Psoas muscle (tissue), 8 donors: ENCODE results near the gene PGS1. TPM values are rescaled to one million over a fixed set of nuclear protein-coding genes. Genes with fewer than 3 reads are reported as not detected.

Experiments
- ATAC-seq, 4 donors: fragments of 200-7000 bp; cut with Tn5 transposase; one replicate each; pipeline ENCODE4 v1.9.1; 2020; ENCODE audit warnings: moderate library complexity in 3 of 4, mild to moderate bottlenecking in 2 of 4
- DNase-seq, 2 donors: peaks; one replicate each; pipeline ENCODE4 v3.0.0-alpha.2; 2020
- H3K27ac ChIP-seq: fragments of 200-600 bp; one replicate; pipeline ENCODE4 v1.8.0; 2022
- H3K27me3 ChIP-seq, 3 donors: fragments of 200-600 bp in 1 of 3; one replicate each; pipeline versions ENCODE4 v1.6.1 to v1.8.0; 2013 to 2022; ENCODE audit warnings: low read length in 2 of 3, mild to moderate bottlenecking in 2 of 3, moderate library complexity in 1 of 3; ENCODE audit not compliant: insufficient read depth in 3 of 3
- H3K36me3 ChIP-seq, 2 donors: fragments of 200-600 bp in 1 of 2; one replicate each; pipeline versions ENCODE4 v1.6.1 to v1.8.0; 2013 to 2022; ENCODE audit warnings: low read depth in 1 of 2, mild to moderate bottlenecking in 1 of 2, moderate library complexity in 1 of 2; ENCODE audit not compliant: insufficient read depth in 1 of 2
- H3K4me1 ChIP-seq: fragments of 200-600 bp; one replicate; pipeline ENCODE4 v1.8.0; 2022
- H3K4me3 ChIP-seq: fragments of 200-600 bp; one replicate; pipeline ENCODE4 v1.8.0; 2022; ENCODE audit warnings: mild to moderate bottlenecking
- H3K9me3 ChIP-seq: fragments of 200-600 bp; one replicate; pipeline ENCODE4 v1.8.0; 2022
- WGBS, 3 donors: extraction: QIAGEN DNeasy Blood & Tissue Kit; methylation state at CpG; one replicate each; pipeline versions ENCODE4 v1.1.6 to v1.1.7; 2013; 5-methylcytosine and 5-hydroxymethylcytosine counted together
- intact Hi-C, 2 donors: fragments of 100-400 bp; cut with DNase I; formaldehyde crosslinking; loops; one replicate each; pipeline versions ENCODE4 v1.11.0 to v1.14.2; 2022
- polyA plus RNA-seq, 3 donors: library from polyadenylated mRNA; stranded (reverse); fragments of 200-250 nt; gene quantifications; one replicate each; pipeline ENCODE4 v1.2.3, GENCODE V29; 2013
- total RNA-seq, 4 donors: library from RNA; stranded (reverse); fragmentation: NEBNext Ultra II Directional in 2 of 4; extraction: Animal tissue kit (Norgen Biotek cat#: 25700) in 2 of 4; gene quantifications; one replicate each; pipeline versions ENCODE4 v1.2.1 to v1.2.4, GENCODE V29; 2021 to 2023
- TF ChIP-seq, protein P1 (sequence below): fragments of 200-600 bp; IDR thresholded peaks from one replicate; pipeline ENCODE4 v1.8.0; 2022; ENCODE audit warnings: antibody characterized with exemption
- donor health status: healthy with polysubstance abuse.
- donor health status: DM: no; HTN: no; CAD: no; lungs with moderate emphysema.
- donor health status: Bipolar disorder and iron deficiency.
- donor health status: healthy.
- donor health status: DM: yes; HTN: yes; CAD: no.
- donor health status: DM: no; HTN: no; CAD: no.
- donor health status: DM: no; HTN: no; CAD: no.
- donor health status: DM: yes; HTN: yes; CAD: no.

Gene PGS1
- total and polyA plus RNA-seq, 7 donors, result 10.2 to 24.2 (median 16.3) TPM

DNA sequence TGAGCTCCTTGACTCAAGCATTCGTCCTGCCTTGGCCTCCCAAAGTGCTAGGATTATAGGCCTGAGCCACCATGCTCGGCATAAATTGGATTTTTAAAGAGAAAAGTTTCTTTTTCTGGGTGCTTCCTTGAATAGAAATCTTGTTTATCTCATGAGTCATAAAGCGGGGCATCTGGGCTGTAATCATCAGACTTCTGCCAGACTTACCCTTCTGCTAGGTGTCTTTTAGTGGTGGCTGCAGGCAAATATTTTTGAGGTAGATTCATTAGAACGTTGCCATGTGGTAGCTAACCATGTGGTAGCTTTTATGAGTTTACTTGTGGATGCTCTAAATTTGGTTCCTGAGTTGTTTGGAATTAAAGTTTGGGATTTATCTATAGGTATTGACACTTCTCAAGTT lies 13.4 kb downstream of the PGS1 start:
- Histone ChIP-seq H3K9me3 (no peaks in the 10 kb centered on the region), H3K27me3 (no peaks in the 10 kb centered on the region), H3K4me1 (peaks cover 69% of the 10 kb centered on the region), H3K36me3 (peaks cover 0 to 31% of the 10 kb centered on the region in 2 donors), H3K27ac (peak overlapping the region; percentile 28), H3K4me3 (no peak overlapping the region)
- TF ChIP-seq, protein P1, sequence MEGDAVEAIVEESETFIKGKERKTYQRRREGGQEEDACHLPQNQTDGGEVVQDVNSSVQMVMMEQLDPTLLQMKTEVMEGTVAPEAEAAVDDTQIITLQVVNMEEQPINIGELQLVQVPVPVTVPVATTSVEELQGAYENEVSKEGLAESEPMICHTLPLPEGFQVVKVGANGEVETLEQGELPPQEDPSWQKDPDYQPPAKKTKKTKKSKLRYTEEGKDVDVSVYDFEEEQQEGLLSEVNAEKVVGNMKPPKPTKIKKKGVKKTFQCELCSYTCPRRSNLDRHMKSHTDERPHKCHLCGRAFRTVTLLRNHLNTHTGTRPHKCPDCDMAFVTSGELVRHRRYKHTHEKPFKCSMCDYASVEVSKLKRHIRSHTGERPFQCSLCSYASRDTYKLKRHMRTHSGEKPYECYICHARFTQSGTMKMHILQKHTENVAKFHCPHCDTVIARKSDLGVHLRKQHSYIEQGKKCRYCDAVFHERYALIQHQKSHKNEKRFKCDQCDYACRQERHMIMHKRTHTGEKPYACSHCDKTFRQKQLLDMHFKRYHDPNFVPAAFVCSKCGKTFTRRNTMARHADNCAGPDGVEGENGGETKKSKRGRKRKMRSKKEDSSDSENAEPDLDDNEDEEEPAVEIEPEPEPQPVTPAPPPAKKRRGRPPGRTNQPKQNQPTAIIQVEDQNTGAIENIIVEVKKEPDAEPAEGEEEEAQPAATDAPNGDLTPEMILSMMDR, result no peak
- intact Hi-C loops, result no loop called here
- ATAC-seq (no peak), DNase-seq (no peak)
- 73 to 80% (median 76%) methylated on average over 4 of the region's 4 CpGs for WGBS, 3 donors

DNA sequence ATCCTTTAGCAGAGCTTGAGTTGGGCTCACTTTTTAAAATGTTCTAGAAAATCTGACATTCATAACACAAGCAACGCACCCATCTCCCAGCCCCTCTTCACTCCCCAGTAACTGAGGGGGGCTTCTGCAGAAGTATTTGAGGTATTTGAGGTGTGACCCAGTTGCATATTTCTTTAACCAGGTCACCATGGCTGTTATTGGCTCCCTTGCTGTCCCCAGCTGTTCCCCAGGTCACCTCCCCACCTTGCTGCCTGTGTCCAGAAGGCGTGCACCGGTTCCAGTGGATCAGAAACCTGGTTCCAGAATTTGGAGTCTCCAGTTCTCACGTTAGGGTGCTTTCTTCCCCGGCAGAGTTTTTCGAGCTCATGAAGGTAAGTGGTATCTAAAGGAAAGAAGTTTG lies 13.8 kb downstream of the PGS1 start:
- TF ChIP-seq, protein P1, result no peak
- ATAC-seq (no peak), DNase-seq (no peak)
- Histone ChIP-seq H3K4me1 (peaks cover 74% of the 10 kb centered on the region), H3K36me3 (peaks cover 0 to 31% of the 10 kb centered on the region in 2 donors), H3K27me3 (no peaks in the 10 kb centered on the region), H3K4me3 (no peak overlapping the region), H3K27ac (peak overlapping the region; percentile 28), H3K9me3 (no peaks in the 10 kb centered on the region)
- intact Hi-C loops, result no loop called here
- WGBS, 3 donors, result 94 to 95% (median 95%) methylated on average over 6 of the region's 6 CpGs

DNA sequence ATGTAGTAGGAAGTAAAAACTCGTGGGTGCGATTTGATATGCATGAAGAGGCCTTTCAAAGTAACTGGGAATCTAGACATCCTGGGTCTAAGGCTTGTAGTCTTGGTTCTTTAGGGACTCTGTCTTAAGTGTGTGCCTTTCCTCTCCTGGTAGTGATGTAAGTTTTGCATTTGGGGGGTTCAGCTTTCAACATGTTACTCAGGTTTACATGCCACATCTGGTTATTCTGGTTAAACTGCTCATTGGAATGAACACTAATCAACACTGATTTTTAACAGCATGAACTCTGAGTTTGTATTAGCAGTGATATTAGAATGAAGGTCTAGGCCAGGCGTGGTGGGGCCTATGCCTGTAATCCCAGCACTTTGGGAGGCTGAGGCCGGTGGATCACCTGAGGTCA lies 15.1 kb downstream of the PGS1 start:
- intact Hi-C loops, result no loop called here
- H3K36me3 ChIP-seq, result peaks cover 0 to 33% of the 10 kb centered on the region in 2 donors

DNA sequence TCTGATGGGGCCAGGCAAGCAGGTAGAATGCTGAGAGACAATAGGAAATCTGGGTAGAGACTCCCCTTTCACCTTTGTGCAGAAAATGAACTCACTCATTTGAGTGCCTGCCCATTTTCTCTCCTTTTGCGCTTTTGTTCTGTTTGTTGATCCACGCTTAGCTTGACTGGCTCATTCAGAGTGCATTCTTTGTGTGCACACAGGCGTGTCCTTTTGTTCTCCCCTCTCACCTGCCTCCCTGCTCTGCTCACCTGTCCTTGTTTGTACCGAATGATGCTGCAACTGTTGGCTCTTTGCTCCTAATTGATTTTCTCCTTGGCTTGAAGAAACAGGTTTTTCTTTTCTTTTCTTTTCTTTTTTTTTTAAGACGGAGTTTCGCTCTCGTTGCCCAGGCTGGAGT lies 15.8 kb downstream of the PGS1 start:
- Histone ChIP-seq H3K36me3 (peaks cover 0 to 39% of the 10 kb centered on the region in 2 donors), H3K4me1 (peaks cover 77% of the 10 kb centered on the region), H3K4me3 (no peak overlapping the region), H3K27ac (no peak overlapping the region), H3K27me3 (no peaks in the 10 kb centered on the region), H3K9me3 (no peaks in the 10 kb centered on the region)
- no peak for ATAC-seq
- no peak for DNase-seq
- WGBS, 3 donors, result 92 to 94% (median 93%) methylated on average over 7 of the region's 7 CpGs
- TF ChIP-seq, protein P1, result no peak
- intact Hi-C loops, result no loop called here

More for the DNA sequence above, 15.1 kb downstream of the PGS1 start:
- ATAC-seq, result no peak
- no peaks in the 10 kb centered on the region for H3K27me3 ChIP-seq
- no peak overlapping the region for H3K4me3 ChIP-seq
- peaks cover 76% of the 10 kb centered on the region for H3K4me1 ChIP-seq
- H3K27ac ChIP-seq, result no peak overlapping the region
- WGBS, 3 donors, result 90 to 96% (median 92%) methylated on average over 4 of the region's 4 CpGs
- H3K9me3 ChIP-seq, result no peaks in the 10 kb centered on the region
- TF ChIP-seq, protein P1, result no peak
- no peak for DNase-seq

DNA sequence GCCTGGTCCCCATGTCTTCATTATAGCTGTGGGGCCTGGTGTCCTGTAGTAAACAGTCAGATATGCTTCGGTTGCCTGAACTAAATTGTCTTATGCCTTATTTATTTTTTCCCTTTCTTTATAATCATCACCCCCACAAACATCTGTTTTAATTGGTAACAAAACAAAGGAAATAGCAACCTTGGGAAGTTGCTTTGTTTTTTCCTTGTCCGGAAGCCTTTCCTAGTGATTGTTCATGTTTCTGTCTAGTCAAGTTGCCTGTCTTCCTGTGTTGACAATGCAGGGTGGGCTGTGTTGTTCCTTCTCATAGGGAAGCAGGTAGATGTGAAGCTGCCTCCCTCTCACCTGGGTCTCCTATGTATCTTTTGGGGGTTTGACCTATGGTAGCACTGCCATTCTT lies 16.7 kb downstream of the PGS1 start:
- WGBS, 3 donors, result 76 to 84% (median 80%) methylated on average over 2 of the region's 2 CpGs
- Histone ChIP-seq H3K4me3 (no peak overlapping the region), H3K4me1 (peaks cover 74% of the 10 kb centered on the region), H3K27me3 (no peaks in the 10 kb centered on the region), H3K36me3 (peaks cover 4 to 49% of the 10 kb centered on the region in 2 donors), H3K27ac (peak overlapping the region; percentile 97), H3K9me3 (no peaks in the 10 kb centered on the region)
- ATAC-seq (no peak), DNase-seq (no peak)
- TF ChIP-seq, protein P1, result no peak
- intact Hi-C loops, result no loop called here
